SH-SY5Y (cell line): ENCODE results near the gene CLIC3.

Source experiments
- GATA2 ChIP-seq: IDR thresholded peaks from 2 replicates; pipeline ENCODE4 v1.6.1; 2011; ENCODE audit warnings: mild to moderate bottlenecking, low read depth, low read length
- GATA3 ChIP-seq: IDR thresholded peaks from 2 replicates; pipeline ENCODE4 v1.6.1; 2011; ENCODE audit warnings: low read depth, mild to moderate bottlenecking, low read length, moderate library complexity

- TF ChIP-seq GATA2 (no peak), GATA3 (no peak)
These were observed 32.6 kb downstream of the CLIC3 start for GRCh38 chr9:136963751-136964150.
